GM19328 (cell line): ENCODE measurements around the gene PERCC1.

Source experiments
- ATAC-seq: cut with Tn5 transposase; IDR thresholded peaks from one replicate; pipeline ENCODE4 v1.9.1; 2021; ENCODE audit warnings: mild to moderate bottlenecking, moderate library complexity; ENCODE audit not compliant: unreplicated experiment

PERCC1 gene

DNA sequence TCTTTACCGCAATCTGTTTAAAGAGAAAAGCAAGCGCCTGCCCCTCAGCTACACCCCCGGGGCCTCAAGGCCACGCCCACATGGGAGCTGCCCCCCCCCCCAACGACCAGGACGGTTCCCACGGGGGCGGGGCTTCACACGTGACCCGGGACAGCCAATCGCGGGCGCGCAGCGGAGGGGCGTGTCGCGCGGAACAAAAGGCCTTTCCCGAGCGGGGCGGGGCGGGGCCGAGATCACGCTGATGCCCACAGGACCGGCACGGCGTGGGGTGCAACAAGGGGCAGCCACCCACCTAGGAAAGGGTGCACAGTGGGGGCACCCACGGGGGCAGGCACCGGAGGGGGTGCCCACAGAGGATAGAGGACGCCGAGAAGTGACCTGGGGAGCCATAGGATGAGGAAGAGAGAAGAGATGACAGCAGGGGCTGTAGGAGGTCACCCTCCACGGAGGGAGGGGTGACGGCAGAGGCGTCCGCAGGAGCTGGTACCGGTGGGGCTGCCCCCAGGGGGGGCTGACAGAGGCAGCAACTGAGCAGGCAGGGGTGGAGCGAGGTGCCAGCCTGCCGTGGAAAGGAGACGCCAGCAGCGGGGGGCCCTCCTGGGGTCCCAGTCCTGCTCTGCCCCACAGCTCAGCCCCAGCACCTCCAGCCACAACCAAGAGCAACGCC lies 22.6 kb upstream of the PERCC1 start:
- peak; percentile 87 for ATAC-seq

DNA sequence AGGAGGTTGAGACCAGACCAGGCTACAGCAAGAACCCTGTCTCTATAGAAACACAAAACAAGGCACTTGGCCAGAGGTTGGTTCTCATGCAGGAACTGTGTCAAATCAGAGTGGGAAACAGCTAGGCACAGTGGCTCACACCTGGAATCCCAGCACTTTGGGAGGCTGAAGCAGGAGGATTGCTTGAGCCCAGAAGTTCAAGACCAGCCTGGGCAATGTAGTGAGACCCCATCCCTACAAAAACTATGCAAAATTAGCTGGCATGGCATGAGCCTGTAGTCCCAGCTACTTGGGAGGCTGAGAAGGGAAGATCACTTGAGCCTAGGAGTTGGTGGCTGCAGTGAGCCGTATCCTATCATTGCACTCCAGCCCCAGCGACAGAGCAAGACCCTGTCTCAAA lies 18.0 kb upstream of the PERCC1 start:
- no peak for ATAC-seq

DNA sequence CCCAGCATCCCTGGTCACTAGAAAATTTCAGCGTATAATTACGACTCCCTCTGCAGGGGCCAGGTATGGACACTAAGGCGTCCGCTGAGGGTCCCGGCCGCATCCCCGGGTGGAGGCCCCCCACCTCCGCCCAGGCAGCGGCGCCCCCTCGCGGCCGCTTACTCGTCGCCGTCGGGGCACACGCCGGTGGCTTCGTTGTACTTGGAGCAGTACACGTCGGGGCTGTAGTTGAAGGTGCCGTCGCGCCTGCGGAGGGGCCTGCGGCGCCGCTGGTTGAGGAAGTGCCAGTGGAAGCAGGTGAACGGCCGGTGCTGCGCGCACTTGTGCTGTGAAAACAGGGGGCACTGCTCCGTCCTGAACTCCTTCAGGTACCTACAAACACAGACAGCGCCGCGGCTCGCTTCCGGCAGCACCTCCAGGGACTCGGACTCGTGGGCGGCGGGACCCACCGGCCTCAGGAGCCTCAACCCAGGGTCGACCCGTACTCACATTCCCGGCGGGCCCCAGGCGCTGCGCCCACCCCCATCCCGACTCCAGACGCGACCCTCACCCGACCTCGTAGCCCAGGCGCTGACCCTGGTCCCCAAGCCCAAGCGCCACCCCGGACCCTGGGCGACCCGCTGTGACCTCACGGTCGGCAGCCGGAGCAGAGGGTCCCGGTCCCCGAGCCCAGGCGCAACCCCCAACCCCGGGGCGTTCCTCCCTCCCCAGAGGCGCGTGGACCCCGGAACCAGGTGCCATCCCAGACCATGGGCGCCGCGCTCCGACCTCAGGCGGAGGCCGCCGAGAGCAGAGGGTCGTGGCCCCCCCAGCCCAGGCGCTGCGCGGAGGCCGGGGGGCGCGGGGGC lies 17.0 kb upstream of the PERCC1 start:
- ATAC-seq = no peak

DNA sequence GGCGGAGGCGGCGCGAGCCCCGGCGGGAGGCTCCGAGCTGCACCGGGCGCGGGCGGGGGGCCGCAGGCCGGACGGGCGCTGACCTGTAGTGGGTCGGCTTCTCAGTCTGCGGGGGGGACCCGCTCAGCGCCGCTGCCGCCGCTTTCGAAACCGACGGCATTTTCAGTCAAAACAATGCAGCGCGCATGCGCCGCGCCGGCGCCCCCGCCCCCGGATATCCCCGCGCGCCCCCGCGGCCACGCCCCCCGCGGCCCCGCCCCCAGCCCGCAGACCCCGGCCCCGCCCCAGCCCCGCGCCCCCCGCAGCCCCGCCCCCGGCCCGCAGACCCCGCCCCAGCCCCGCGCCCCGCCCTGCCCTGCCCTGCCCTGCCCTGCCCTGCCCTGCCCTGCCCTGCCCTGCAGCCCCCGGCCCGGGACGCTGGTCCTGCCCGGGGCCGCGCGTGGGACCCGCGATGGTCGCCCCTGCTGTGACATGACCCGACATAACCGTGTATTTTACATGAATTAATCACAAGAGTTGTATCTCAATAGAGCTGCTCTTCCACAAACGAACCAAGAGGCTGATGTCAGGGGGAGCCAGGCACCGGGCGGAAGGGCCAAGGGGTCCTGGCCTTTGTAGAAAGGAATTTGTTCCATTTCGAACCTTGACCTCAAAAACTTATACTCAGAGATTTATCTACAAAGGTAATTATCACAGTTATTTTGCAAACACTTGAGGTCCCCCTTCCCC lies 16.2 kb upstream of the PERCC1 start, which contains the start of gene UNKL:
Gene UNKL, minus strand, starts transcription at position 173 of the 729 bp plus-strand sequence. Its CDS starts 13 bp downstream, at position 160.
- no peak for ATAC-seq

DNA sequence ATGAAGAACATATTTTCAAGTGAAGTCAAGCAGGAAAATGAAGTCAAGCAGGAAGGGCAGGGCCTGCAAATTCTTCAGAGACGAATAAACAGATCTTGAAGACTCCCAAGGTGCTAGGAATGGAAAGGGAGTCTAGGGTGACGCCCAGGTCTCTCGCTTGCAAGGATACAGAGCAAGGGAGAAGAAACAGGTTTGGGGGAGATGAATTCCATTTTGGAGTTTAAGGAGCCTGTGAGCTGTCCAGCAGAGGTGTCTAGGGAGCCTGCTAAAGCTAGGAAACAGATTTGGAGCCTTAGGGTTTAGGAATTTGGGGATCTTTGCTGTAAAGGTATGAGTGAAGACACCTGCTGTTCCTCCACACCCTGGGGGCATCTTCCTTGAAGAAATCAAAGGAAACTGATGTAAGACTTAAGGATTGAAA lies 14.3 kb upstream of the PERCC1 start:
- ATAC-seq = no peak

DNA sequence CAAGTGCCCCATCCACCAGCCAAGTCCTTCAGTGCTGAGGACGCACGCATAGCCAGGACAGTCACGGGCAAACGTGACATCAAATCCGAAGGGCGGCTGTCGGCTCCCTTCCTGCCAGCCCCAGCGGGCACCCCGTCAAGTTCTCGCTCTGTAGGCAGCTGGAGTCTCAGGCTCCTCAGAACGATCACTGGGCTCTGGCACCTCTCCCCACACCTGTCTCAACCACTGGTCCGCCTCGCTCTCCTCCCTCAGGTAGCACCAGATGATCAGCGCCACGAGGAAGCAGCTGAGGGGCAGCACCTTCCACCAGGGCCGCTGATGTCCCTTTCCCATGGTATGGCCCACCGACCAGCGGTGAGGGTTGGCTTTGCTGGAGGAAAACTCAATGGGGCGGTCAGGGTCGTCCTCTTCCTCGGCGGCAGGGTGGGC lies 10.8 kb upstream of the PERCC1 start:
- peak; percentile 11 for ATAC-seq

DNA sequence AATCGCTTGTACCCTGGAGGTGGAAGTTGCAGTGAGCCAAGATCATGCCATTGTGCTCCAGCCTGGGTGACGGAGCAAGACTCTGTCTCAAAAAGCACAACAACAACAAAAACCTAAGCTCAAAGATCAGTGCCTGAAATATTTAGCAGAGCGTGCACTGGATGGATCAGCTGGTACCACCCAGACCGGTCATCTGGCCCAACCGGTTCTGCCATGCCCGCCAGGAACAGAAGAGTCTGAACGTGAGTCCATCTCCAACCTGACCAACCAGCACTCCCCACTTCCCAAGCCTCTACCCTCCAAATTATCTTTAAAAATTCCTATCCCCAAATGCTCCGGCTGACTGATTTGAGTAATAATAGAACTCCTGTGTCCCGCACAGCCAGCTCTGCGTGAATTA lies 8.8 kb upstream of the PERCC1 start:
- ATAC-seq = no peak

DNA sequence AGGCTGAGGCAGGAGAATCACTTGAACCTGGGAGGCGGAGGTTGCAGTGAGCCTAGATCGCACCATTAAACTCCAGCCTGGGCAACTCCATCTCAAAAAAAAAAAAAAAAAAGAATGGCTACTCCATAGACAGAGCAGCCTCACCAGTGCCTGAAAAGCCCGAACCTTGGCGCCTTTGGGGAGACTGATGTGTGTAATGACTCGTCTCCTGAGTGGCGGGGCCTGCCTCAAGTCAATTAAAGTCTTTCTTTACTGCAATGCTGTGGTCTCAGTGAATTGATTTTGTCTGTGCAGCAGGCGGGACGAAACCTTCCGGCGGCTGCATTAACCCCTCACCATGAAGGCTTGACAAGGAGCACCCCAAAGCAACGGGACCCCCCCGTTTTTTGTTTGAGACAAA lies 6.8 kb upstream of the PERCC1 start:
- no peak for ATAC-seq

DNA sequence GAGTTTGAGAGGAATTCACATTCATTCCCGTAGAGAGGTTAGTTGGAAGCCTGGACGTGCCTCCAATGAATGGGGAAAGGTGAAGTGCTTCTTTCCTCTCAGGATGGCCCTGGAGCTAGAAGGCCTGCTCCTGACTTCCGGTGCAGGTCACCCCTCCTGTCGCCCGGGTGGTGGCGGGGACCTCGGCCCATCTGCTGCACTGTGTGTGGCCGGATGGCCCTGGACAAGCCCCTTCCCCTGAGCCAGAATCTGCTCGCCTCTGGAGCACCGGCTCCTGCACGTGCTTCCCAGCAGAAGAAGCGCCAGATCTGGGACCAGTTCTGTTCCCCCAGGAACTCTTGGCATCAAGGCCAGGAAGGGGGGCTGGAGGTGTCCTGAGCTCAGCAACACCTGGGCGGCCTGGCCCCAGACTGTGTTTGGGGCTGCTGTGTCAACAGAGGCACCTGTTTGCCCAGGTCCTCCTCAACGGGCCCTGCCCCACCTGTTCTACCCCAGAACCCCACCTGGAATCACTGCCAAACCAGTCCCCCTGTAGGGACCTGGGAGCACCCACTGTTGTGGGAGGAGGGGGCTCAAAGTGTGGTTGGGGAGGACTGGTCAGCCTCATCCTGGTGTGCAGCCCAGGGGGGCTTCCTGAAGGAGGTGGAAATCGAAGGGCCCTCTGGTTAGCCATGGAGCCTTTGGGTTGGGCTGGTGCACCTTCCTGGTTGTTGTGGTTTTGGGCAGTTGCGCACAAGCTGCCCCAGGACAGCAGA lies 5.1 kb upstream of the PERCC1 start:
- no peak for ATAC-seq

DNA sequence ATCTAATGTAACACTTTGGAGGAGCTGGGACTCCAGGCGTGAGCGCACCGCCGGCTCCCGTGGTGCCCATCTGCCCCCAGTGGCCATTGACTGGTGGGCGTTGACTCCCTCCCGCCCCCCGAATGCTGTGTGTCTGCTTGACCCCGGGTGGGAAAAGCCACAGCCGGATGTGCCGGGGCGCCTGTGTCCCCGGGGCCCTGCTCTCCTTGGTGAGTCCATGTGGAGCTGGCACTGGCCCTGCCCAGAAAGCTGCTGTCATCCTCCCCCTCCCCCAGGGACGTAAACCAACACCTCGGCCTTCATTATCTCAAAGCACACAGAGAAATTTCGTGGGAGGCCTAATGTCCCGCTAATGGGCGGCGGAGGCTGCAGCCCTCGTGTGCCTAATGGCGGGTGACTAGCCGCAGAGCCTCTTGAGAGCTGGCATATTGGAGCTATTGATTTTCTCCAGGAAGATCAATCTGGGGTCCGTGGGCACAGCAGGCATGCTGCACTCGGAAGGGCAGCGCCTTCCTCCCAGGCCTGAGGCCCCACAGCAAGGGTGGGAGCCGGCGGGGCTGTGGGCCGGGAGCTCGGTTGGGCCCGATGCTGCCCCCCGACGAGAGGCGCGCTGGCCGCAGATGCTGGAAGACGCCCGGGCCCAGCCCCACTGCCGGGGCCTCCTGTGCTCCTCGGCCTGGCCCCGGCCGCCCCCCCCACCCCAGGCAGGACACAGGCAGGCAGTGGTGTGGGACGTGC lies 4.0 kb upstream of the PERCC1 start:
- no peak for ATAC-seq

DNA sequence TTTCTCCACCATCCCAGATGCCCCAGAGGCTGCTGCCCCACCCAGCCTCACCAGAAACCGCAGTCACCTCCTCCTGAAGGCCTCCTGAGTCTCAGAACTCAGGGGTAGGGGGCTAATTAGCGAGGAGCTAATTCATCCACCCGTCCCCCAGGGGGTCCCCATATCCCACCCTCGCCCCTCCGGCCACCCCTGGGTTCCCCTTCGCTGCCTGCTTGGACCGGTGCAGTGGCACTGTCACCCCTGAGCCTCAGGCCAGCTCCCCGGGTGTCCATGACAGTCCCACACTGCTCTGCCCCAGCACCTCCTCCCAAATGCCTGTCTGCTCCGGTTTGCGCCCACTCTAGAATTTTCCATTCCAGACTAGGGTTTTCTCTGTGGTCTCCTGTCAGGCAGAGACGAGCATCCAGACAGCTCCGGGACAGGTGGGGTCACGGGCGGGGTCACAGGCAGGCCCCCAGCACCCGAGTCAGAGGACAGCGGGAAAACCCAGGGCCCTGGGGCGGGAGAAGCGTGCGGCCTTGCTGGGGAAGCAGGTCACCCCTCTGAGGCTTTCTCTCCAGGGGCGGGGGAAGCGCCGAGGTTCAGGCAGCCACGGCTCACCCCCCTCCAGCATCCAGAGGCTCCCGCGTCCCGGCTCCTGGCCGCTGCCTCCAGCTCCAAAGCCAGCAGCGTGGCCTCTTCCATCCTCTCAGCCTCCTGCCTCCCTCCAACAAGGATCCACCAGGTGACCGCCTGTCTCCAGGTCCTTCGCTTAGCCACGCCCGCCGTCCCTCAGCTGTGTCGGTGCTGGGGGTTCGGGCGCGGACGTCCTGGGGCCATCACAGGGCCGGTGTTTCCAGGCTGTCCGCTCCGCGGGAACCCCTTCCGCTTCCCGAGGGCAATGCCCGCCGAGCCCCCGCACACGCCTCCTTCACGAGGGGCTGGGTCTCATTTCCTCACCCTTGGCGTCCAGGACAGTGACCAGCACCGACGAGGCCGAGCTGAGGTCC lies 3.1 kb upstream of the PERCC1 start:
- ATAC-seq = no peak

DNA sequence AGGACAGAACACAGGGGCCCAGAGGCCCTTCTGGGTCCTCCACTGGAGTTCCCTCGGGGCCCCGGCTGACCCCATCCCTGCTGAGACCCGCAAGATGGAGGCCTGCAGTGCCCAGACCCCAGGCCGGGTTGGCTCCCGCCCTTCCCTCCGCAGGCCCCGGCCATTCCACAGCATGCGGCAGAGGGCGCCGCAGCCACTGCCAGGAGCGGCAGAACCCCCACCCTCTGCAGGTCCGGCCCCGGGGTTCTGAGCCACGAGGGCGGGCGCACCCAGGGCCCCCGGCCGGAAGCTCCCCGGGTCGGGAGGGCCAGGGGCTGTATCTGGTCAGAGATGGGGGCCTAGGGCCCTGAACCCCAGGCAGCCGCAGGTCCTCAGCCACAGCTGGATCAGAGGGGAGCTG lies 2.4 kb upstream of the PERCC1 start:
- no peak for ATAC-seq

DNA sequence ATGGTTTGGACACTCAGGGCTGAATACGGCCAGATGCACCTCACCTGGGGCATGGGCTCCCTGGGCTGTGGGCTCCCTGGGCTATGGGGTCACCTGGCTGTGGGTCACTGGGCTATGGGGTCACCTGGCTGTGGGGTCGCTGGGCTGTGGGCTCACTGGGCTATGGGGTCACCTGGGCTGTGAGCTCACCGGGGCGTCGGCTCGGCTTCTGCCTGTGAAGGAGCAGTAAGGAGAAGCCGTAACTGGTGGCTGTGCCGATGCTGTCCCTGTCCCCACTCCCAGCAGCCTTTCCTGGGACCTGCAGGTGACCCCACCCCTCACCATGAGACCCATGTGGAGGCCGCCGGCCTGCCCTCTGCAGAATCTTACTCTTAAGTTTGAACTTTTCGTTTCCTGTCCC lies 1.9 kb upstream of the PERCC1 start:
- ATAC-seq = no peak

DNA sequence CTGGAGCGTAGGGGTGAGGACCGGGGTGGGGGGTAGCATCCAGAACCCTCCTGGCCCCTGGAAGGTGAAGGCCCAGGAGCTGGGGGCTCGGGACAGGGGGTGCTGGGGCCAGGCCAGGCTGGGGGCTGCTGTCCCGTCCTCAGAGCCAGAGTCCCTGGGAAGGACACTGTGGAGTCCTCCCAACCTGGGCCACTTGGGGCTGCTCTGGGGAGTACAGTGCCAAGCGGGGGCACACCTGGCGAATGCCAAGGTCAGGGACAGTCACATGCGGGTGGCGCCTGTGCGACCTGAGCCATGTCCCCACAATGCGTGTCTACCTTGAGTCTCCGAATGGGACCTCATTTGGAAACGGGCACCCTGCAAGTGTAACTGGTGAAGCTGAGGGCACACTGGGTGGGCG lies 1.2 kb upstream of the PERCC1 start:
- no peak for ATAC-seq

DNA sequence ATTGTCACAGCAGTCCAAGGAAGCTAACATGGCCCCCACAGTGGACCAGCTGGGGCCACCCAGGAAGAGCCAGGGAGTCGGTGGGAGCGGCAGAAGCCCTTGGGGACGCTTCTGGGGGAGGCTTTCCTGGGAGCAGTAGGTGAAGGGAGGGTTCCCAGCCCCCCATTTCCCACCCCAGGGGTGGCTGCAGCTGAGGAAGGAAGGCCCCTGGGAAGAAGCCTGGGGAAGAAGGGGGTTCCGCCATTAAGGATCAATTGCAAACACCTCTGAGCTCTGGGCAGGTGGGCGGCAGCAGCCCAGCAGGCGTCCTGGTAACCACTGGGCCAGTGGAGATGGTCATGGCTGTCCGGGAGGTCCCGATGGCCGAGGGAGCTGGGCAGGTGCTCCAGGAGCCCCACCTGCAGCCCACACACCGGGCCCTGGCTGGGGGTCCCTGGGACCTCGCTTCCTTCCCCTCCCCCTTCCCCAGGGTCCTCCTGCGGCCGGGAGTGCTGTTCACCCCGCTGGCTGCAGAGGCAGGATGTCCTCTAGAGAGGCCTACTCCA lies 592 bp upstream of the PERCC1 start:
- no peak for ATAC-seq

DNA sequence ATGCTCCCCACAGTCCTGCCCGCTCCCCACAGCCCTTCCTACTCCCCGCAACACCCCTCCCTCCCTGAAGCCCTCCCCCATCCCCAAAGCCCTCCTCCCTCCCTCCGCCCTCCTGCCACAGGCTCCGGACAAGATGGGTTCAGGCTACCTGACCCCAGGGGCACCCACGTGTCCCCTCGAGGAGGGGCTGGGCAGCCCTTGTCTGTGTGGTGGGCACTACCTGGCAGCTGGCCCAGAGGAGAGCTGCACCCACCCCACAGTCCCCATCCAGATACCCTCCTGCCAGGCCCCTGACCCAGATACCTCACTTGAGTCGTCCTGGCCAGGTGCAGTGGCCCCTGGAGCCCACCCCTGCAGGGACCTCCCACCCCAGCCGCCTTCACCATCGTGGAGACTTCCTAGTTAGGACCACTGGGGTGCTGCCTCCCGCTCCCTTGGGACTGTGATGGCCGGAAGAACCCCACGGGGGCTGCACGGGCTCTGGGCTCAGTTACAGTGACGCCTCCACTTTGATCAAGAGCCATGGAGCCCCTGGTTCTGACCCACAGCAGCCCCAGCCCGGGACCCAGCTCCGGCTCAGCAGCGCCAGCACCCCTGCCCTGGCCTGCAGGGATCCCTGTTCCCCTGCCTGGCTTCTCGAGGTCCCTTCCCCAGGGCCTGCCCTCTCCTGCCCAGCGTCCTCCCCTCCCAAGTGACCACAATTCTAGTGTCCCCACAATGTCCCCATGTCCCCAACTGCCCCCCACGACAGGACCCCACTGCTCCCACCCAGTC lies 806 bp downstream of the PERCC1 start:
- no peak for ATAC-seq

DNA sequence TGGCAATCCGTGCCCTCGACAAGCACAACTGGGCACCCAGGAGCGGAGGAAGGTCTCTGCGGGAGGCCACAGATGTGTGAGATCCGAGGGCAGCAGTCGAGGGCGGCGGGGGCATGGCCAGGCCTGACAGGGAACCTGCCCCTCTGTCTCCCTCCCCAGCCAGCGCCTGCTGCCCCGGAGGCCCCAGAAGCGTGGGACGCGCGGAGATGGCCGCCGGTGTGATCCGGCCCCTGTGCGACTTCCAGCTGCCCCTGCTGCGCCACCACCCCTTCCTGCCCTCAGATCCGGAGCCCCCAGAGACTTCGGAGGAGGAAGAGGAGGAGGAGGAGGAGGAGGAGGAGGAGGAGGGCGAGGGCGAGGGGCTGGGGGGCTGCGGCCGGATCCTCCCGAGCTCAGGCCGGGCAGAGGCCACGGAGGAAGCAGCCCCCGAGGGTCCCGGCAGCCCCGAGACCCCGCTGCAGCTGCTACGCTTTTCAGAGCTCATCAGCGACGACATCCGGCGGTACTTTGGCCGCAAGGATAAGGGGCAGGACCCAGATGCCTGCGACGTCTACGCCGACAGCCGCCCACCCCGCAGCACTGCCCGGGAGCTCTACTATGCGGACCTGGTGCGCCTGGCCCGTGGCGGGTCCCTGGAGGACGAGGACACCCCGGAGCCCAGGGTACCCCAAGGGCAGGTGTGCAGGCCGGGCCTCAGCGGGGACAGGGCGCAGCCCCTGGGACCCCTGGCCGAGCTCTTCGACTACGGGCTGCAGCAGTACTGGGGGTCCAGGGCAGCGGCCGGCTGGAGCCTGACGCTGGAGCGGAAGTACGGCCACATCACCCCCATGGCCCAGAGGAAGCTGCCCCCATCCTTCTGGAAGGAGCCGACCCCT lies 1.7 kb downstream of the PERCC1 start:
- ATAC-seq = no peak
